ENCODE results near the gene SP3. TPM values are rescaled to one million over a fixed set of nuclear protein-coding genes. Genes with fewer than 3 reads are reported as not detected.

The SP3 gene
- total and polyA plus RNA-seq, 2 experiments from 2014 or later = 24.1 to 110 TPM

DNA sequence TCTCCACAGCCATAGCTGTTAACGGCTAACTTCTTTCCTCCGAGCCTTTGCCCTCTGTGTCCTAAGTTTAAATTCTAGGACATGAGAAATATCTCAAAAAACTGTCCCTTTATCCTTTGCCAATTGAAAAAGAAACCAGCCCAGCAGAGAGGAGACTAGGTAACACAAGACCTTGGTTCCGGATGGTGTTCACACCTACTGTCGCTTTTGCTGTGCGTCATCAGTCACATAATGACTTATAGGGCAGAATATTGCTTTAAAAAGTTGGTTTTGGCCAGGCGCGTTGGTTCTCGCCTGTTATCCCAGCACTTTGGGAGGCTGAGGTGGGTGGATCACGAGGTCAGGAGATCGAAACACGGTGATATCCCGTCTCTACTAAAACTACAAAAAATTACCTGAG is 66.2 kb downstream of the SP3 start:
- Histone ChIP-seq H2AFZ (no peak overlapping the region), H3K27ac (ENCODE audit: low read depth) (no peak overlapping the region), H3K4me1 (ENCODE audit: insufficient read depth) (no peaks in the 10 kb centered on the region), H3F3A (replicated peaks; ENCODE audit: low read depth) (no peaks in the 10 kb centered on the region), H4K20me1 (replicated peaks; ENCODE audit: insufficient read depth) (no peaks in the 10 kb centered on the region), H3K79me2 (replicated peaks; ENCODE audit: insufficient read depth) (no peaks in the 10 kb centered on the region), H3K4me3 (no peak overlapping the region), H3K4me2 (no peak overlapping the region), H3K27me3 (ENCODE audit: insufficient read depth) (no peaks in the 10 kb centered on the region), H3K36me3 (ENCODE audit: insufficient read depth) (no peaks in the 10 kb centered on the region), H3K9me2 (ENCODE audit: insufficient read depth) (no peaks in the 10 kb centered on the region)
- Mint-ChIP-seq H3K9me3 (no peaks in the 10 kb centered on the region), H3K4me3 (no peak overlapping the region), H3K4me1 (no peaks in the 10 kb centered on the region), H3K27me3 (ENCODE audit: insufficient read depth, low read depth, poor library complexity) (peaks cover 7% of the 10 kb centered on the region), H3K36me3 (ENCODE audit: low read depth) (peaks cover 4% of the 10 kb centered on the region; the same call in 2 of the 3 replicates), H3K27ac (no peak overlapping the region)
- ATAC-seq = no peak
- no peak for DNase-seq (ENCODE audit: low spot score)
- TF ChIP-seq, protein P1, sequence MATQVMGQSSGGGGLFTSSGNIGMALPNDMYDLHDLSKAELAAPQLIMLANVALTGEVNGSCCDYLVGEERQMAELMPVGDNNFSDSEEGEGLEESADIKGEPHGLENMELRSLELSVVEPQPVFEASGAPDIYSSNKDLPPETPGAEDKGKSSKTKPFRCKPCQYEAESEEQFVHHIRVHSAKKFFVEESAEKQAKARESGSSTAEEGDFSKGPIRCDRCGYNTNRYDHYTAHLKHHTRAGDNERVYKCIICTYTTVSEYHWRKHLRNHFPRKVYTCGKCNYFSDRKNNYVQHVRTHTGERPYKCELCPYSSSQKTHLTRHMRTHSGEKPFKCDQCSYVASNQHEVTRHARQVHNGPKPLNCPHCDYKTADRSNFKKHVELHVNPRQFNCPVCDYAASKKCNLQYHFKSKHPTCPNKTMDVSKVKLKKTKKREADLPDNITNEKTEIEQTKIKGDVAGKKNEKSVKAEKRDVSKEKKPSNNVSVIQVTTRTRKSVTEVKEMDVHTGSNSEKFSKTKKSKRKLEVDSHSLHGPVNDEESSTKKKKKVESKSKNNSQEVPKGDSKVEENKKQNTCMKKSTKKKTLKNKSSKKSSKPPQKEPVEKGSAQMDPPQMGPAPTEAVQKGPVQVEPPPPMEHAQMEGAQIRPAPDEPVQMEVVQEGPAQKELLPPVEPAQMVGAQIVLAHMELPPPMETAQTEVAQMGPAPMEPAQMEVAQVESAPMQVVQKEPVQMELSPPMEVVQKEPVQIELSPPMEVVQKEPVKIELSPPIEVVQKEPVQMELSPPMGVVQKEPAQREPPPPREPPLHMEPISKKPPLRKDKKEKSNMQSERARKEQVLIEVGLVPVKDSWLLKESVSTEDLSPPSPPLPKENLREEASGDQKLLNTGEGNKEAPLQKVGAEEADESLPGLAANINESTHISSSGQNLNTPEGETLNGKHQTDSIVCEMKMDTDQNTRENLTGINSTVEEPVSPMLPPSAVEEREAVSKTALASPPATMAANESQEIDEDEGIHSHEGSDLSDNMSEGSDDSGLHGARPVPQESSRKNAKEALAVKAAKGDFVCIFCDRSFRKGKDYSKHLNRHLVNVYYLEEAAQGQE (IDR thresholded peaks at IDR 0.05; ENCODE audit: unreplicated experiment) = no peak
- TF ChIP-seq CREB1 (CRISPR knock-in tag; IDR thresholded peaks at IDR 0.05; ENCODE audit: low read depth) (no peak), ZNF331 (CRISPR knock-in tag; IDR thresholded peaks at IDR 0.05; ENCODE audit: low read depth) (no peak), EZH2 (IDR thresholded peaks at IDR 0.05; ENCODE audit: low read depth, unreplicated experiment) (no peak), ZNF114 (CRISPR knock-in tag; IDR thresholded peaks at IDR 0.05) (no peak), EZH2phosphoT487 (IDR thresholded peaks at IDR 0.05; ENCODE audit: unreplicated experiment) (no peak), STAT1 (IDR thresholded peaks at IDR 0.05; ENCODE audit: unreplicated experiment) (no peak), POLR2AphosphoS5 (IDR thresholded peaks at IDR 0.05; ENCODE audit: low read depth) (no peak), JUNB (IDR thresholded peaks at IDR 0.05; ENCODE audit: unreplicated experiment) (no peak), NANOG (IDR thresholded peaks at IDR 0.05; ENCODE audit: borderline replicate concordance) (no peak)
- TF ChIP-seq, protein P2, sequence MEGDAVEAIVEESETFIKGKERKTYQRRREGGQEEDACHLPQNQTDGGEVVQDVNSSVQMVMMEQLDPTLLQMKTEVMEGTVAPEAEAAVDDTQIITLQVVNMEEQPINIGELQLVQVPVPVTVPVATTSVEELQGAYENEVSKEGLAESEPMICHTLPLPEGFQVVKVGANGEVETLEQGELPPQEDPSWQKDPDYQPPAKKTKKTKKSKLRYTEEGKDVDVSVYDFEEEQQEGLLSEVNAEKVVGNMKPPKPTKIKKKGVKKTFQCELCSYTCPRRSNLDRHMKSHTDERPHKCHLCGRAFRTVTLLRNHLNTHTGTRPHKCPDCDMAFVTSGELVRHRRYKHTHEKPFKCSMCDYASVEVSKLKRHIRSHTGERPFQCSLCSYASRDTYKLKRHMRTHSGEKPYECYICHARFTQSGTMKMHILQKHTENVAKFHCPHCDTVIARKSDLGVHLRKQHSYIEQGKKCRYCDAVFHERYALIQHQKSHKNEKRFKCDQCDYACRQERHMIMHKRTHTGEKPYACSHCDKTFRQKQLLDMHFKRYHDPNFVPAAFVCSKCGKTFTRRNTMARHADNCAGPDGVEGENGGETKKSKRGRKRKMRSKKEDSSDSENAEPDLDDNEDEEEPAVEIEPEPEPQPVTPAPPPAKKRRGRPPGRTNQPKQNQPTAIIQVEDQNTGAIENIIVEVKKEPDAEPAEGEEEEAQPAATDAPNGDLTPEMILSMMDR (conservative IDR thresholded peaks at IDR 0.05; ENCODE audit: low read depth in 2 of 2) = no peak
- TF ChIP-seq, protein P3, sequence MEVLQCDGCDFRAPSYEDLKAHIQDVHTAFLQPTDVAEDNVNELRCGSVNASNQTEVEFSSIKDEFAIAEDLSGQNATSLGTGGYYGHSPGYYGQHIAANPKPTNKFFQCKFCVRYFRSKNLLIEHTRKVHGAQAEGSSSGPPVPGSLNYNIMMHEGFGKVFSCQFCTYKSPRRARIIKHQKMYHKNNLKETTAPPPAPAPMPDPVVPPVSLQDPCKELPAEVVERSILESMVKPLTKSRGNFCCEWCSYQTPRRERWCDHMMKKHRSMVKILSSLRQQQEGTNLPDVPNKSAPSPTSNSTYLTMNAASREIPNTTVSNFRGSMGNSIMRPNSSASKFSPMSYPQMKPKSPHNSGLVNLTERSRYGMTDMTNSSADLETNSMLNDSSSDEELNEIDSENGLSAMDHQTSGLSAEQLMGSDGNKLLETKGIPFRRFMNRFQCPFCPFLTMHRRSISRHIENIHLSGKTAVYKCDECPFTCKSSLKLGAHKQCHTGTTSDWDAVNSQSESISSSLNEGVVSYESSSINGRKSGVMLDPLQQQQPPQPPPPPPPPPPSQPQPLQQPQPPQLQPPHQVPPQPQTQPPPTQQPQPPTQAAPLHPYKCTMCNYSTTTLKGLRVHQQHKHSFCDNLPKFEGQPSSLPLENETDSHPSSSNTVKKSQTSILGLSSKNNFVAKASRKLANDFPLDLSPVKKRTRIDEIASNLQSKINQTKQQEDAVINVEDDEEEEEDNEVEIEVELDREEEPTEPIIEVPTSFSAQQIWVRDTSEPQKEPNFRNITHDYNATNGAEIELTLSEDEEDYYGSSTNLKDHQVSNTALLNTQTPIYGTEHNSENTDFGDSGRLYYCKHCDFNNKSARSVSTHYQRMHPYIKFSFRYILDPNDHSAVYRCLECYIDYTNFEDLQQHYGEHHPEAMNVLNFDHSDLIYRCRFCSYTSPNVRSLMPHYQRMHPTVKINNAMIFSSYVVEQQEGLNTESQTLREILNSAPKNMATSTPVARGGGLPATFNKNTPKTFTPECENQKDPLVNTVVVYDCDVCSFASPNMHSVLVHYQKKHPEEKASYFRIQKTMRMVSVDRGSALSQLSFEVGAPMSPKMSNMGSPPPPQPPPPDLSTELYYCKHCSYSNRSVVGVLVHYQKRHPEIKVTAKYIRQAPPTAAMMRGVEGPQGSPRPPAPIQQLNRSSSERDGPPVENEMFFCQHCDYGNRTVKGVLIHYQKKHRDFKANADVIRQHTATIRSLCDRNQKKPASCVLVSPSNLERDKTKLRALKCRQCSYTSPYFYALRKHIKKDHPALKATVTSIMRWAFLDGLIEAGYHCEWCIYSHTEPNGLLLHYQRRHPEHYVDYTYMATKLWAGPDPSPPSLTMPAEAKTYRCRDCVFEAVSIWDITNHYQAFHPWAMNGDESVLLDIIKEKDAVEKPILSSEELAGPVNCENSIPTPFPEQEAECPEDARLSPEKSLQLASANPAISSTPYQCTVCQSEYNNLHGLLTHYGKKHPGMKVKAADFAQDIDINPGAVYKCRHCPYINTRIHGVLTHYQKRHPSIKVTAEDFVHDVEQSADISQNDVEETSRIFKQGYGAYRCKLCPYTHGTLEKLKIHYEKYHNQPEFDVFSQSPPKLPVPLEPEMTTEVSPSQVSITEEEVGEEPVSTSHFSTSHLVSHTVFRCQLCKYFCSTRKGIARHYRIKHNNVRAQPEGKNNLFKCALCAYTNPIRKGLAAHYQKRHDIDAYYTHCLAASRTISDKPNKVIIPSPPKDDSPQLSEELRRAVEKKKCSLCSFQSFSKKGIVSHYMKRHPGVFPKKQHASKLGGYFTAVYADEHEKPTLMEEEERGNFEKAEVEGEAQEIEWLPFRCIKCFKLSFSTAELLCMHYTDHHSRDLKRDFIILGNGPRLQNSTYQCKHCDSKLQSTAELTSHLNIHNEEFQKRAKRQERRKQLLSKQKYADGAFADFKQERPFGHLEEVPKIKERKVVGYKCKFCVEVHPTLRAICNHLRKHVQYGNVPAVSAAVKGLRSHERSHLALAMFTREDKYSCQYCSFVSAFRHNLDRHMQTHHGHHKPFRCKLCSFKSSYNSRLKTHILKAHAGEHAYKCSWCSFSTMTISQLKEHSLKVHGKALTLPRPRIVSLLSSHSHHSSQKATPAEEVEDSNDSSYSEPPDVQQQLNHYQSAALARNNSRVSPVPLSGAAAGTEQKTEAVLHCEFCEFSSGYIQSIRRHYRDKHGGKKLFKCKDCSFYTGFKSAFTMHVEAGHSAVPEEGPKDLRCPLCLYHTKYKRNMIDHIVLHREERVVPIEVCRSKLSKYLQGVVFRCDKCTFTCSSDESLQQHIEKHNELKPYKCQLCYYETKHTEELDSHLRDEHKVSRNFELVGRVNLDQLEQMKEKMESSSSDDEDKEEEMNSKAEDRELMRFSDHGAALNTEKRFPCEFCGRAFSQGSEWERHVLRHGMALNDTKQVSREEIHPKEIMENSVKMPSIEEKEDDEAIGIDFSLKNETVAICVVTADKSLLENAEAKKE (CRISPR knock-in tag; IDR thresholded peaks at IDR 0.05) = no peak
- TF ChIP-seq, protein P4, sequence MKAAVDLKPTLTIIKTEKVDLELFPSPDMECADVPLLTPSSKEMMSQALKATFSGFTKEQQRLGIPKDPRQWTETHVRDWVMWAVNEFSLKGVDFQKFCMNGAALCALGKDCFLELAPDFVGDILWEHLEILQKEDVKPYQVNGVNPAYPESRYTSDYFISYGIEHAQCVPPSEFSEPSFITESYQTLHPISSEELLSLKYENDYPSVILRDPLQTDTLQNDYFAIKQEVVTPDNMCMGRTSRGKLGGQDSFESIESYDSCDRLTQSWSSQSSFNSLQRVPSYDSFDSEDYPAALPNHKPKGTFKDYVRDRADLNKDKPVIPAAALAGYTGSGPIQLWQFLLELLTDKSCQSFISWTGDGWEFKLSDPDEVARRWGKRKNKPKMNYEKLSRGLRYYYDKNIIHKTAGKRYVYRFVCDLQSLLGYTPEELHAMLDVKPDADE (IDR thresholded peaks at IDR 0.05) = no peak

All from GM23338 (cell line).